ENCODE measurements around the gene TMEM273. TPM values are rescaled to one million over a fixed set of nuclear protein-coding genes. Genes with fewer than 3 reads are reported as not detected.

Gene TMEM273
- total and polyA plus RNA-seq, 4 donors, result 12.0 to 41.8 (median 17.5) TPM

- Histone ChIP-seq H3K36me3 (ENCODE audit: control insufficient read depth in 4 of 4, insufficient read depth in 4 of 4, low read length in 4 of 4) (no peaks in the 10 kb centered on the region), H3K27me3 (ENCODE audit: control insufficient read depth in 3 of 3, insufficient read depth in 3 of 3, low read length in 2 of 3) (no peaks in the 10 kb centered on the region), H3K4me1 (ENCODE audit: control insufficient read depth in 5 of 5, insufficient read depth in 5 of 5, low read length in 5 of 5) (peaks cover 0 to under 1% (median 0%) of the 10 kb centered on the region in 5 donors), H3K9me3 (ENCODE audit: control insufficient read depth in 4 of 4, insufficient read depth in 3 of 4, low read length in 3 of 4) (peaks cover 0 to 3% (median 0%) of the 10 kb centered on the region in 4 donors), H3K4me3 (no peak overlapping the region), H3K27ac (ENCODE audit: low read depth in 1 of 2, low read length in 1 of 2) (no peak overlapping the region), H3K9ac (ENCODE audit: insufficient read depth in 1 of 2, low read length in 2 of 2) (no peak overlapping the region)
- DNase-seq (no peak), ATAC-seq (ENCODE audit: insufficient read depth, low FRiP score) (no peak)
- no peak for TF ChIP-seq CTCF (IDR thresholded peaks at IDR 0.05; ENCODE audit: control extremely low read depth, extremely low read depth)
- 77 to 89% methylated on average over 7 of the region's 7 CpGs for WGBS, 2 donors
Measured at GRCh38 chr10:49171326-49172060, 16.7 kb downstream of the TMEM273 start.

GRCh38 chr10:49170632-49171325 lies 17.4 kb downstream of the TMEM273 start:
- H3K4me3 ChIP-seq, result no peak overlapping the region
- H3K9ac ChIP-seq (ENCODE audit: insufficient read depth in 1 of 2, low read length in 2 of 2), result no peak overlapping the region
- H3K27me3 ChIP-seq (ENCODE audit: control insufficient read depth in 3 of 3, insufficient read depth in 3 of 3, low read length in 2 of 3), result no peaks in the 10 kb centered on the region
- DNase-seq, result no peak
- H3K4me1 ChIP-seq (ENCODE audit: control insufficient read depth in 5 of 5, insufficient read depth in 5 of 5, low read length in 5 of 5), result peaks cover 0 to 2% (median 0%) of the 10 kb centered on the region in 5 donors
- no peak for ATAC-seq (ENCODE audit: insufficient read depth, low FRiP score)
- H3K9me3 ChIP-seq (ENCODE audit: control insufficient read depth in 4 of 4, insufficient read depth in 3 of 4, low read length in 3 of 4), result peaks cover 0 to 3% (median 0%) of the 10 kb centered on the region in 4 donors
- H3K36me3 ChIP-seq (ENCODE audit: control insufficient read depth in 4 of 4, insufficient read depth in 4 of 4, low read length in 4 of 4), result no peaks in the 10 kb centered on the region
- 77 to 94% methylated on average over 6 of the region's 6 CpGs for WGBS, 2 donors
- no peak overlapping the region for H3K27ac ChIP-seq (ENCODE audit: low read depth in 1 of 2, low read length in 1 of 2)
- TF ChIP-seq CTCF (IDR thresholded peaks at IDR 0.05; ENCODE audit: control extremely low read depth, extremely low read depth), result no peak

- Histone ChIP-seq H3K4me1 (ENCODE audit: control insufficient read depth in 5 of 5, insufficient read depth in 5 of 5, low read length in 5 of 5) (peaks cover 0 to 3% (median 0%) of the 10 kb centered on the region in 5 donors), H3K9me3 (ENCODE audit: control insufficient read depth in 4 of 4, insufficient read depth in 3 of 4, low read length in 3 of 4) (peaks cover 0 to 3% (median 0%) of the 10 kb centered on the region in 4 donors), H3K36me3 (ENCODE audit: control insufficient read depth in 4 of 4, insufficient read depth in 4 of 4, low read length in 4 of 4) (no peaks in the 10 kb centered on the region), H3K4me3 (no peak overlapping the region), H3K27me3 (ENCODE audit: control insufficient read depth in 3 of 3, insufficient read depth in 3 of 3, low read length in 2 of 3) (no peaks in the 10 kb centered on the region), H3K9ac (ENCODE audit: insufficient read depth in 1 of 2, low read length in 2 of 2) (no peak overlapping the region), H3K27ac (ENCODE audit: low read depth in 1 of 2, low read length in 1 of 2) (no peak overlapping the region)
- no peak for DNase-seq
- TF ChIP-seq CTCF (IDR thresholded peaks at IDR 0.05; ENCODE audit: control extremely low read depth, extremely low read depth), result no peak
- ATAC-seq (ENCODE audit: insufficient read depth, low FRiP score), result no peak
- 85 to 89% methylated on average over 4 of the region's 4 CpGs for WGBS, 2 donors
Measured at GRCh38 chr10:49169776-49170175, 18.4 kb downstream of the TMEM273 start.
